ENCODE results near the gene CEP55.
"Not testable (repeated sequence)": the region's sequence is repeated elsewhere in the genome, so short reads cannot be mapped to it uniquely, and the experiment has no call there.

Gene CEP55

GRCh38 chr10:93496322-93497041 is at the start of gene CEP55:
Gene CEP55, plus strand, starts transcription at chr10:93496612. Its CDS starts 3,440 bp downstream, at chr10:93500052.
- peak; percentile 92 to 94 for DNase-seq (ENCODE audit: low read depth in 2 of 2)

DNA sequence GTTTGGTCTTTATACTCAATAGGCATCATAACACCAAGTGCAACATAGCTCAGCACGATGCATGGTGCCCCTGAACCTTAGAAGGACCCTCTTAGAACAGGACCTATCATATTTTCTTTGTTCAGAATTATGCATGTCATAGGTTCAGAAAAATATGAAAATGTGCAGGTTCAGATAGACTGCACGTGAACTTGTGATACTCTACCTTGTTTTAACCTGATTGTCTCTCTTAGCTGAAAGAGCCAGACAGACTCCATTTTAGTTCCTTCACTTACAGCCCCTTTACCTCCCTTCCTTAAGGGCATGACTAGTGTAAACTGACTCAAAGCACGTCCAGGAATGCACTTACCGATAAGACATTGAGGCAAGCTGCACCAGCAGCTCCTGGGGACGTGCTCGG is 49.4 kb upstream of the CEP55 start:
- DNase-seq (ENCODE audit: low read depth in 2 of 2) = no peak

- DNase-seq (ENCODE audit: low read depth in 2 of 2) = no peak
These were observed 48.4 kb upstream of the CEP55 start for GRCh38 chr10:93447970-93448369.

DNA sequence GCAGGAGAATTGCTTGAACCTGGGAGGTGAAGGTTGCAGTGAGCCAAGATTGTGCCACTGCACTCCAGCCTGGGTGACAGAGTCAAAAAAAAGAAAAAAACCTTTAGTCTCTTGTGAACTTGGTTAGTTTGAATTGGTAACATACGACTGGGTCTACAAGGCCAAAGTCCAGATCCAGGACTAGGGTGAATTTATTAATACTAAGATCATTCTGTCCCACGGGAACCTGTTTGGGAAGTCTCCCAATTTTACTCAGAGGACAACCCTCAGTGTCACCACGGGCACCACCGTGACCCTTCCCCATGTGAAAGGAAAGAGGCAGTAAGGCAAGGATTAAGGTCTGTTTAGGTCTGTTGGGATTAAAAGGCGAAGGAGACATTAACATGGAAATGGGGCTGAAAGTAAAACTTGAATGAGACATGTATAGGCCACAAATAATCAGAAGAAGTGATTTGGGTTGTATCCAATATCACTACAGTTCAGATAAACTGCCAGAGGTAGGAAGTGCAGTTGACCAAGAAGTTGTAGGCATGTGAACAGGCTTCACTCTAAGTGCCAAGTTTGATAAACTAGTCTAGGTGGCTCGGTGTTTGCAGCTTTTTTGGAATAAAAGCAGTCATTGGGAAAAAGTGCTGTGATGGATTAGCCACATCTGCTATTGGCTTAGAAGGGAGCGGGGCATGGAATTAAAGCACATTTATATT is 45.0 kb upstream of the CEP55 start:
- DNase-seq (ENCODE audit: low read depth in 2 of 2) = no peak

GRCh38 chr10:93452143-93452542 is 44.3 kb upstream of the CEP55 start:
- no peak for DNase-seq (ENCODE audit: low read depth in 2 of 2)

GRCh38 chr10:93454146-93454545 is 42.3 kb upstream of the CEP55 start:
- DNase-seq (ENCODE audit: low read depth in 2 of 2) = no peak

- DNase-seq (ENCODE audit: low read depth in 2 of 2) = no peak
These were observed 41.7 kb upstream of the CEP55 start for GRCh38 chr10:93454736-93455135.

DNA sequence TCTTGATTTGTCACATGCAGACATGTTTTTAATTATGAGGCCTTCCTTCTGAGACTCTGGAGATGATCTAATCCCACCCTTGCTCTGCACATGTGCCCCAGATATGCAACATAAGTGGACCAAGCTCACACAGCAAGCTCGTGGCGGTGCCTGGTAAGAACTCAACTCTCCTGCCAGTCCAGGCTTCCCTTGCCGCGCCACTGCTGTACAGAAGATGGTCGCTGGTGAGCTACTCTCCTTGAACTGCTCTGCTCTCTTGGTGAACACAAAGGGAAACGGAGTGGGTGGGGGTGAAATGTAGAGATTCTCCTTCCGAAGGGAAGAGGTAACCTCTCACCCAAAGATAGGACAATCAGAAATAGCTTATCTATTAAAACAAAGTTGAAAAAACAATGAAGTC is 39.9 kb upstream of the CEP55 start:
- no peak for DNase-seq (ENCODE audit: low read depth in 2 of 2)

DNA sequence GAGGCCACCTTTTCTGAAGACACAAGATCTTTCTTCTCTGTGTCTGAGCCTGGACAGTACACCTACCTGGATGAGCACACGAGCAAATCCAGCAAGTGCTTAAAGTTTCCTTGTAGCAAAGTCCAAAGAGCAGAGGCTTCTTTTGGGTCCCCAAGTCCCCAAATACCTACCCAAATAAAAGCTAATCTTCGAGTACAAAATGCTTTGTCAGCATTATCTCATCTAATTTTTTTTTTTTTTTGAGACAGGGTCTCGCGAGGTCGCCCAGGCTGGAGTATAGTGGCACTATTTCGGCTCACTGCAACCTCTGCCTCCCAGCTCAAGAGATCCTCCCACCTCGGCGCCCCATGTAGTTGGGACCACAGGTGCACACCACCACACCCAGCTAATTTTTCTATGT is 38.9 kb upstream of the CEP55 start:
- DNase-seq (ENCODE audit: low read depth in 2 of 2) = no peak

GRCh38 chr10:93458821-93459257 is 37.6 kb upstream of the CEP55 start:
- DNase-seq (ENCODE audit: low read depth in 2 of 2) = no peak

- no peak for DNase-seq (ENCODE audit: low read depth in 2 of 2)
These were observed 36.9 kb upstream of the CEP55 start for GRCh38 chr10:93459466-93459865.

DNA sequence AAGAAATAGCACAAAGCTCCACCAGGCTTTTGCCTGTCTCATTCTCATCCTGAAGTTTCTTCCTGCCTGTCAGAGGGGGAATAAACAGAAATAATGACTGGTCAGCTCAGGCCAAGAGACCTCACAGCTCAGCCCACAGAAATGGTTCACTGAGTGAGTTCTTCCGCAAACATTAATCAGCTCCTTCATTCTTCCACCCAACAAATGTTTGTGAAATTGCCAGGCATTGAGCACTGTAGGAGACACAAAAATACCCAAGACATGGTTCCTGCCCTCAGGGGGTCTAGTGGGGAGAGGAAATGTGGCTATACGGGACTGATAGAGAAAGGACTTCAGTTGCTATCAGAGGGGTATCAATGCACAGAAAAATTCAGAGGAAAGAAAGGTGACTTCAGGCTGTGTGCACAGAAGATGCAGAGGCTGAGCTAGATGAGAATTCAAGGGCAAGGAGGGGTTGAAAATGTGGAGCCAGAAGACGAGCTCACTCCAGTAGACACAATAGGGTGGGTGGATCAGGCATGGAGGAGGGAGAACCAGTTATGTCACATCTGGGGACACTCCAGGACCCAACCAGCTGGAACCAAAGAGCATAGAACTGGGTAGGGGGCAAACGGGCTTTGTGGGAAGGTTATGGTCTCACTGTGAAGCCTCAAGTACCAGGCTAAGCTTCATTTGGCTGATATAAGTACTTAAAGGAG is 35.2 kb upstream of the CEP55 start:
- no peak for DNase-seq (ENCODE audit: low read depth in 2 of 2)

GRCh38 chr10:93461807-93462178 is 34.6 kb upstream of the CEP55 start:
- DNase-seq (ENCODE audit: low read depth in 2 of 2) = no peak

DNA sequence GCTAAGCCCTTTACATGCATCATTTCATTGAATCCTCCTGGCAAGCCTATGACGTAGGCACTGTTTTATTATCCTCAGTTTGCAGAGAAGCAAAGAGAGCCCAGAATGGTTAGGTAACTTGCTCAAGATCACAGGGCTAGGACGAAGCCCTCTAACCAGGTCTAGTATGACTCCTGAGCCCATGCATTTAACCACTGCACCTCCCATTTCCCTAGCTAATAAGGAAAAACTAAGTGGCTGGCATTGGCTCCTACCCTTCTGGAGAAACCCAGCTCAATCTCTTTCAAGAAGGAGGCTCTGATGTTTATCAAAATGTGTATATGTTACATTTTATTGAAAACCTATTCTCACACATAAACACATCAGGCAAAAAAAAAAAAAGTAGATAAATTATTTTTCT is 34.0 kb upstream of the CEP55 start:
- DNase-seq (ENCODE audit: low read depth in 2 of 2) = no peak

DNA sequence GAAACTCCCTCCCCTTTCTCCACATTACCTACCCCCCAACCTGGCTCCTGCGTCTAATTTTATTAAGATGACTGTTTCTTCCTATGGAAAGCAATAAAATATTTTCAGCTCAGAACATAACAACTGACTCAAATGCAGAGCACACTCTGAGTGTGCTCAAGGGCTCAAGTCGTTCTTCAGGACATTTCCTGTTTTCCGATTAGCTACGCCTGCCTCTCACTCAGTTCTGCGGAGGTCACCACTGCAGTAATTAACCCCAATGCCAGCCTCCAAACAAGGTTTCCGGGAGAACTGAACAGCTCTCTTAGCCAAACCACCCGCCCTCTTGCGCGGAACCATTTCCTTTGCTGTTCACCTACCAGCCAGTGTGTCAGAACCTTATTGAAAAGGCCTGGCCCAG is 33.5 kb upstream of the CEP55 start:
- DNase-seq (ENCODE audit: low read depth in 2 of 2) = no peak

DNA sequence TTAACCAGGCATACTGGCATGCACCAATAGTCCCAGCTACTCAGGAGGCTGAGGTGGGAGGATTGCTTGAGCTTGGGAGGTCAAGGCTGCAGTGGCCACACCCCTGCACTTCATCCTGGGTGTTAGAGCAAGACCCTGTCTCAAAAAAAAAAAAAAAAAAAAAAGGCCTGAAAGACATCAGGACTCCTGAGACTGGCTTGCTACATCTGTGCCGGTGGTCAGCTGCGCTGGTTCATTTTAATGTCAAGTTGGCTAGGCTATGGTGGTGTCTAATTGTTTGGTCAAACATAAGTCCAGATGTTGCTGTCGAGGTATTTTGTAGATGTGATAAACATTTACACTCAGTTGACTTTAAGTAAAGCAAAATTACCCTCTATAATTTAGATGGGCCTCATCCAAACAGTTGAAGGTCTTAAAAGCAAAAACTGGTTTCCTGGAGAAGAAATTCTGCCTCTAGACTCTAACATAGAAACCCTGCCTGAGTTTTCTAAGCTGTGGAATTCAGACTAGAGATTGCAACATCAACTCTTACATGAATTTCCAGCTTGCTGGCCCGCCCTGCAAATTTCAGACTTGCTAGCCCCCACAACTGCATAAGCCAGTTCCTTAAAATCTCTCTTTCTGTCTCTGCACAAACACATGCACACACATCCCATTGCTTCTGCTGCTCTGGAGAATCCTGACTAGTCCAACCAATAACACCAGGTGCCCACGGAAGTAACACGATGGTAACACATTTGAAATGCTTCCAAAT is 32.5 kb upstream of the CEP55 start:
- no peak for DNase-seq (ENCODE audit: low read depth in 2 of 2)

- DNase-seq (ENCODE audit: low read depth in 2 of 2) = no peak
These were observed 31.5 kb upstream of the CEP55 start for GRCh38 chr10:93464776-93465388.

DNA sequence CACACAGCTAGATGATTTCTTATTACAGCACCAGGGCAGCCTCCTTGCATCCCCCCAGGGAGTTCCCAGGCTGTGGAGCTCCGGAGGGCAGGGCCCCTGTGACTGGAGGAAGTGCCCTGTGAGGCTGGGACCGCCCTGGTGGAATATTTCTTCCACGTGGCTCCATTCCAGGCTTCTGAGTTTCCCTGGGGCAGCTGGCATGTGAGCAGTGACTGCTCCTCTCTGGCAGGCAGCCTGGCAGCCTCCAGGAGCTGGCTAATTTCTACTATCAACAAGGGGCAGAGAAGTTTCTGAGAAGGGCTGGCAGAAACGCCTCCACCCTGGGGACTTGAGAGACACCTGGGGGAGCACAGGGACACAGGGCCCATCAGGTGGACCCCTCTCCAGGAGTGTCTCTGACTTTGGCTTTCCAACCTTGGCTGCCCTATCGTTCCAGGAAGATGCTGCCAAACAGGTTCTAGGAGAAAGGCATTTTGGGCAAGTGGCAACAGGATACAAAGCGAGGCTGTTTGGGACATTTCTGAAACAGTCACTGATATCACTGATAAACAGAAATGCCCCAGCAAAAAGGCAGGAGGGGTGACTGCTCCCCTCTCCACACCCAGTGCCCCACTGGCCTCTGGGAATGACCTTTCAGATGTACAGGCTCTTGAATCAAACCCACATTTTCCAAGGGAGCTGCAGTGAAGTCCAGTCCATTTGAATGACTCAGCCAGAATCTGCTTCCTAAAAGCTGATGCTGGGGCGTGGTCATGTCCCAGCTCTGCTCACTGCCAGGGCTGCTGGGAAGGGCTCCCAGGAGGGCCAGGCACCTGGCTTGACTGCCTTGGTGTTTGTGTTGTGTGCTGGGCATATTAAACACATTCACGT is 30.4 kb upstream of the CEP55 start:
- no peak for DNase-seq (ENCODE audit: low read depth in 2 of 2)

- DNase-seq (ENCODE audit: low read depth in 2 of 2) = not testable (repeated sequence)
These were observed 28.8 kb upstream of the CEP55 start for GRCh38 chr10:93467635-93468034.

DNA sequence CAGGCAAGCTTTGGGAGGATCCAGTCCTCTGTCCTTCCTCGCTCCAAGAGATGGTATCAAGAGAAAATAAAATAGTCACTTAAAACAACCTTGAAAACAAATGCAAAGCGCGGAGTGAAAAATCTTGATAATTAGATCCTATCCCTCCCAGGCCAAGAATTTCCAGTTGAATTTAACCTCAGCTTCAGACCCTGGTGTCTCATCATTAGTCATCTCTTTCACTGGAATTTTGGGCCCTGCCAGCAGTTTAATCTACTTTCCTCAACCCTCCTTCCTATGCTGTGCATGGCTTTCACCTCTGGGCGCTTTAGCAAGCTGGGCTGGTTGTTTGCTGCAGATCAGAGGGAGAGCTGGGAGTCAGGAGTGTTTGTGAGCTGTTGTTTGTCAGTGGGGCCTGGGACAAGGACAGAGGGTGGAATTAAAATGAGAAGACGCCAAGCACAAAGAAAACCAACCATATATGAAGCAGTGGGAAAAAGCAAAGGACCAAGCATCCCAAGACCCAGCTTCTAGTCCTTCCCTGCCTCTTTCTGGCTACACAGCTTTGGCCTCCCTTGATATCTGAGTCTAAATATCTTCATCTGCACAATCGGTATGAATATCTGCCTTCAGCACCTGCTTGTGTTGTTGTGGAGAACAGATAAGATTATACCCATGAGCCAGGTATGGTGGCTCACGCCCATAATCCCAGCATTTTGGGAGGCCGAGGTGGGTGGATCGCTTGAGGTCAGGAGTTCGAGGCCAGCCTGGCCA is 27.8 kb upstream of the CEP55 start:
- DNase-seq (ENCODE audit: low read depth in 2 of 2) = no peak
